K562 (cell line): ENCODE results near the gene RIMBP3C. TPM values are rescaled to one million over a fixed set of nuclear protein-coding genes. Genes with fewer than 3 reads are reported as not detected.

ENCODE experiments used
- CBFA2T3 ChIP-seq: fragments of 450-650 bp; IDR thresholded peaks from 2 replicates; pipeline ENCODE4 v1.6.1; 2017
- E2F3 ChIP-seq: fragments of 250-450 bp; sonication (Bioruptor Pico); IDR thresholded peaks from 2 replicates; pipeline ENCODE4 v1.4.0; 2020; ENCODE audit warnings: mild to moderate bottlenecking
- ETV1 ChIP-seq: fragments of 450-650 bp; conservative IDR thresholded peaks from 2 replicates; pipeline ENCODE4 v1.6.1; 2016; ENCODE audit warnings: missing genetic modification characterization, control low read depth, low read depth, missing compliant biosample characterization
- HNRNPL ChIP-seq: fragments of 200-400 bp; formaldehyde crosslinking; IDR thresholded peaks from 2 replicates; pipeline ENCODE4 v1.6.1; 2017; ENCODE audit warnings: low read depth, mild to moderate bottlenecking, low read length
- KDM4B ChIP-seq, 2 experiments: fragments of 450-650 bp in 1 of 2; sonication (generic) in 1 of 2; IDR thresholded peaks; 2 replicates each; pipeline ENCODE4 v1.6.1; 2016 to 2017; ENCODE audit warnings: borderline replicate concordance in 2 of 2, antibody characterized with exemption in 1 of 2, low read depth in 1 of 2, mild to moderate bottlenecking in 1 of 2
- KDM5B ChIP-seq: fragments of 200-600 bp; sonication (generic); IDR thresholded peaks from 2 replicates; pipeline ENCODE4 v1.6.1; 2012; ENCODE audit warnings: low read depth, mild to moderate bottlenecking, moderate library complexity, low read length, control low read depth, inconsistent platforms; ENCODE audit not compliant: insufficient replicate concordance
- LCOR ChIP-seq: sonication (generic); formaldehyde crosslinking; IDR thresholded peaks from 2 replicates; pipeline ENCODE4 v1.8.0; 2022; ENCODE audit warnings: mild to moderate bottlenecking, missing genetic modification reagents
- RBFOX2 ChIP-seq: fragments of 200-400 bp; formaldehyde crosslinking; IDR thresholded peaks from 2 replicates; pipeline ENCODE4 v1.6.1; 2017; ENCODE audit warnings: low read depth, mild to moderate bottlenecking, low read length, moderate library complexity
- RCOR1 ChIP-seq, 2 experiments: IDR thresholded peaks; 2 replicates each; pipeline ENCODE4 v1.6.1; 2012; ENCODE audit warnings: low read depth in 2 of 2, low read length in 2 of 2, borderline replicate concordance in 1 of 2, improper control_type of control experiment in 1 of 2
- SRSF1 ChIP-seq: fragments of 200-400 bp; formaldehyde crosslinking; IDR thresholded peaks from 2 replicates; pipeline ENCODE4 v1.6.1; 2017; ENCODE audit warnings: mild to moderate bottlenecking, low read depth, low read length, moderate library complexity
- SRSF9 ChIP-seq: fragments of 200-400 bp; formaldehyde crosslinking; IDR thresholded peaks from 2 replicates; pipeline ENCODE4 v1.6.1; 2017; ENCODE audit warnings: low read depth, low read length, borderline replicate concordance
- ZFP1 ChIP-seq: fragments of 450-650 bp; formaldehyde crosslinking; IDR thresholded peaks from 2 replicates; pipeline ENCODE4 v1.4.0; 2020; ENCODE audit warnings: mild to moderate bottlenecking, mixed read lengths
- ZNF232 ChIP-seq: sonication (generic); formaldehyde crosslinking; IDR thresholded peaks from 2 replicates; pipeline ENCODE4 v1.8.0; 2022; ENCODE audit warnings: mild to moderate bottlenecking, missing genetic modification reagents
- ZNF699 ChIP-seq: fragments of 250-450 bp; sonication (Bioruptor Pico); IDR thresholded peaks from 2 replicates; pipeline ENCODE4 v1.8.0; 2021; ENCODE audit warnings: mild to moderate bottlenecking, moderate library complexity; ENCODE audit not compliant: insufficient replicate concordance
- polyA plus RNA-seq, 8 experiments: library from polyadenylated mRNA; depleted of rRNA in 4 of 8; stranded (reverse) in 5 of 8; unstranded in 3 of 8; fragments of >200 nt; fragmentation: Nextera tagmentation in 2 of 8; fragmentation: Illumina TruSeq in 1 of 8; extraction: Ambion mirVana in 2 of 8; extraction: Trizol in 1 of 8; gene quantifications; 2 replicates each; pipeline versions ENCODE4 v1.2.1 to v1.2.3, GENCODE V29; 2011 to 2014; ENCODE audit warnings: inconsistent platforms in 1 of 8, missing spikeins in 1 of 8
- total RNA-seq, 7 experiments: library from RNA; depleted of rRNA in 6 of 7; stranded (reverse); fragments of >200 nt in 6 of 7; fragmentation: Illumina TruSeq in 2 of 7; extraction: Trizol in 2 of 7; gene quantifications; 2 replicates each; pipeline versions ENCODE4 v1.2.1 to v1.2.3, GENCODE V29; 2011 to 2021; ENCODE audit warnings: low replicate concordance in 1 of 7
- TF ChIP-seq, protein P1 (sequence below): fragments of 450-650 bp; IDR thresholded peaks from 2 replicates; pipeline ENCODE4 v1.6.1; 2016; ENCODE audit warnings: mild to moderate bottlenecking
- TF ChIP-seq, protein P2 (sequence below): fragments of 250-450 bp; sonication (Bioruptor Pico); IDR thresholded peaks from 2 replicates; pipeline ENCODE4 v1.4.0; 2020; ENCODE audit warnings: borderline replicate concordance
- TF ChIP-seq, protein P3 (sequence below), 3 experiments: IDR thresholded peaks in 2 of 3; conservative IDR thresholded peaks in 1 of 3; 2 replicates each; pipeline ENCODE4 v1.5.1; 2011 to 2012; ENCODE audit warnings: low read length in 3 of 3, mild to moderate bottlenecking in 3 of 3, control low read depth in 2 of 3, improper control_type of control experiment in 1 of 3, inconsistent platforms in 1 of 3, low read depth in 1 of 3, mixed read lengths in 1 of 3, moderate library complexity in 1 of 3; ENCODE audit not compliant: insufficient read depth in 2 of 3
- TF ChIP-seq, protein P4 (sequence below): fragments of 250-450 bp; sonication (Bioruptor Pico); IDR thresholded peaks from 2 replicates; pipeline ENCODE4 v1.9.0; 2021; ENCODE audit warnings: mild to moderate bottlenecking, inconsistent platforms

The RIMBP3C gene
- total and polyA plus RNA-seq, 9 of the 15 experiments (the other 6 are each of a cell fraction or from before 2014, with no cell fraction given) = 0.09 to 0.98 (median 0.17) TPM; not detected in 2

DNA sequence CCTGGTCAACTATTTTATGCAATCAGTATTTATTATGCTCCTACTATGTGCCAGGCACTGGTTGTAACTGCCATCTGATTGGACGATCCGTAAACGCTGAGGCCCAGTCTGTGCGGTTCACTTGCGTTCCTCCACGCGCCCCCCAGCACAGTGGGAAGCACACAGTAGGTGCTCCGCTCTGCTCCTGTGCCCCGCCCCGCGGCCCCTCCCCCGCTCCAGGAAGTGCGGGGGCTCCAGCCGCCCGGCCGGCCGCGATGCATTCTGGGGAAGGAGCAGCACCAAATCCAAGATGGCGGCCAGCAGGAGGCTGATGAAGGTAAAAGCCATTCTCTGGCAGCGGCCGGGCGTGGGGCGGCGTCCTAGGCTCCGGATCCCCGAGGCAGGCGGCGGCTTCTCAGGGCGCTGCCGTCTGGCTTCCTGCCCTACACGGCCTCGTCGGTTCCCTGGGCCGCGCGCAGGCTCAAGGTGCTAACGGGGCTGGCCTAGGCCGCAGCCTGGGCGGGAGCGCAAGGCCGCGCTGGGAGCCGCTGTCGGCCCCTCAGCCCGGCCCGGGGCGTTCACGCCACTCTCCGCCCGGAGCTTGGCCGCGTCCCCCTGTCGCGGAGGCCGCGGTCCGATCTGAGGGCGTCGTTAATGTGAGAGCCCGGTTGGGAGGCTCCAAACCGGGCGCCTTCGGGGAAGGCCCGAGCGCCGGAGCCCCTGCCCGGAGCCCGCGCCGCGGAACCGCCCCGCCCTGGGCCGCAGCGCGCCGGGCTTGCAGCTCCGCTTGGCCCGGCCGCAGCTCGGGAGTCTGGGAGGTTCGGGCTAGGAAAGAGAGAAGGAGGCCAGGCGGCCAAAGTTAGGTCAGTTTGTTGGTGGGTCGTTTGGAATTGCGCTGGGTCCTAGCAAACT, 16.4 kb upstream of the RIMBP3C start, which contains the start of gene UBE2L3 (continued):
- TF ChIP-seq CBFA2T3 (no peak), SRSF1 (0 out of 2 replicates have a peak, but pooled peaks have one; percentile 95), ZNF699 (no peak), RBFOX2 (no peak), KDM4B (IDR thresholded peaks at IDR 0.05; ENCODE audit: borderline replicate concordance in 2 of 2, low read depth in 1 of 2) (no peak), ZNF232 (peak; percentile 96), ZFP1 (peak; percentile 77), ETV1 (tag) (no peak), RCOR1 (IDR thresholded peaks at IDR 0.05; ENCODE audit: borderline replicate concordance in 1 of 2, low read depth in 2 of 2, low read length in 2 of 2) (peak; percentile 57 to 99), KDM5B (peak; percentile 98), HNRNPL (no peak), SRSF9 (no peak), LCOR (no peak), E2F3 (CRISPR knock-in tag) (peak; percentile 88)
- TF ChIP-seq, protein P1, sequence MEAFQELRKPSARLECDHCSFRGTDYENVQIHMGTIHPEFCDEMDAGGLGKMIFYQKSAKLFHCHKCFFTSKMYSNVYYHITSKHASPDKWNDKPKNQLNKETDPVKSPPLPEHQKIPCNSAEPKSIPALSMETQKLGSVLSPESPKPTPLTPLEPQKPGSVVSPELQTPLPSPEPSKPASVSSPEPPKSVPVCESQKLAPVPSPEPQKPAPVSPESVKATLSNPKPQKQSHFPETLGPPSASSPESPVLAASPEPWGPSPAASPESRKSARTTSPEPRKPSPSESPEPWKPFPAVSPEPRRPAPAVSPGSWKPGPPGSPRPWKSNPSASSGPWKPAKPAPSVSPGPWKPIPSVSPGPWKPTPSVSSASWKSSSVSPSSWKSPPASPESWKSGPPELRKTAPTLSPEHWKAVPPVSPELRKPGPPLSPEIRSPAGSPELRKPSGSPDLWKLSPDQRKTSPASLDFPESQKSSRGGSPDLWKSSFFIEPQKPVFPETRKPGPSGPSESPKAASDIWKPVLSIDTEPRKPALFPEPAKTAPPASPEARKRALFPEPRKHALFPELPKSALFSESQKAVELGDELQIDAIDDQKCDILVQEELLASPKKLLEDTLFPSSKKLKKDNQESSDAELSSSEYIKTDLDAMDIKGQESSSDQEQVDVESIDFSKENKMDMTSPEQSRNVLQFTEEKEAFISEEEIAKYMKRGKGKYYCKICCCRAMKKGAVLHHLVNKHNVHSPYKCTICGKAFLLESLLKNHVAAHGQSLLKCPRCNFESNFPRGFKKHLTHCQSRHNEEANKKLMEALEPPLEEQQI = no peak
- TF ChIP-seq, protein P2, sequence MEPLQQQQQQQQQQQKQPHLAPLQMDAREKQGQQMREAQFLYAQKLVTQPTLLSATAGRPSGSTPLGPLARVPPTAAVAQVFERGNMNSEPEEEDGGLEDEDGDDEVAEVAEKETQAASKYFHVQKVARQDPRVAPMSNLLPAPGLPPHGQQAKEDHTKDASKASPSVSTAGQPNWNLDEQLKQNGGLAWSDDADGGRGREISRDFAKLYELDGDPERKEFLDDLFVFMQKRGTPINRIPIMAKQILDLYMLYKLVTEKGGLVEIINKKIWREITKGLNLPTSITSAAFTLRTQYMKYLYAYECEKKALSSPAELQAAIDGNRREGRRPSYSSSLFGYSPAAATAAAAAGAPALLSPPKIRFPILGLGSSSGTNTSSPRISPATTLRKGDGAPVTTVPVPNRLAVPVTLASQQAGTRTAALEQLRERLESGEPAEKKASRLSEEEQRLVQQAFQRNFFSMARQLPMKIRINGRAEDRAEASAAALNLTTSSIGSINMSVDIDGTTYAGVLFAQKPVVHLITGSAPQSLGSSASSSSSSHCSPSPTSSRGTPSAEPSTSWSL (CRISPR knock-in tag) = peak; percentile 80; the same call in 1 of the 2 replicates
- TF ChIP-seq, protein P3, sequence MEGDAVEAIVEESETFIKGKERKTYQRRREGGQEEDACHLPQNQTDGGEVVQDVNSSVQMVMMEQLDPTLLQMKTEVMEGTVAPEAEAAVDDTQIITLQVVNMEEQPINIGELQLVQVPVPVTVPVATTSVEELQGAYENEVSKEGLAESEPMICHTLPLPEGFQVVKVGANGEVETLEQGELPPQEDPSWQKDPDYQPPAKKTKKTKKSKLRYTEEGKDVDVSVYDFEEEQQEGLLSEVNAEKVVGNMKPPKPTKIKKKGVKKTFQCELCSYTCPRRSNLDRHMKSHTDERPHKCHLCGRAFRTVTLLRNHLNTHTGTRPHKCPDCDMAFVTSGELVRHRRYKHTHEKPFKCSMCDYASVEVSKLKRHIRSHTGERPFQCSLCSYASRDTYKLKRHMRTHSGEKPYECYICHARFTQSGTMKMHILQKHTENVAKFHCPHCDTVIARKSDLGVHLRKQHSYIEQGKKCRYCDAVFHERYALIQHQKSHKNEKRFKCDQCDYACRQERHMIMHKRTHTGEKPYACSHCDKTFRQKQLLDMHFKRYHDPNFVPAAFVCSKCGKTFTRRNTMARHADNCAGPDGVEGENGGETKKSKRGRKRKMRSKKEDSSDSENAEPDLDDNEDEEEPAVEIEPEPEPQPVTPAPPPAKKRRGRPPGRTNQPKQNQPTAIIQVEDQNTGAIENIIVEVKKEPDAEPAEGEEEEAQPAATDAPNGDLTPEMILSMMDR (IDR thresholded peaks at IDR 0.05 in 2 of 3, conservative IDR thresholded peaks at IDR 0.05 in 1 of 3; ENCODE audit: insufficient read depth in 2 of 3, low read depth in 1 of 3, low read length in 3 of 3) = peak in 1 of 3 experiments; percentile 25; a peak in 2 of 6 replicates
- TF ChIP-seq, protein P4, sequence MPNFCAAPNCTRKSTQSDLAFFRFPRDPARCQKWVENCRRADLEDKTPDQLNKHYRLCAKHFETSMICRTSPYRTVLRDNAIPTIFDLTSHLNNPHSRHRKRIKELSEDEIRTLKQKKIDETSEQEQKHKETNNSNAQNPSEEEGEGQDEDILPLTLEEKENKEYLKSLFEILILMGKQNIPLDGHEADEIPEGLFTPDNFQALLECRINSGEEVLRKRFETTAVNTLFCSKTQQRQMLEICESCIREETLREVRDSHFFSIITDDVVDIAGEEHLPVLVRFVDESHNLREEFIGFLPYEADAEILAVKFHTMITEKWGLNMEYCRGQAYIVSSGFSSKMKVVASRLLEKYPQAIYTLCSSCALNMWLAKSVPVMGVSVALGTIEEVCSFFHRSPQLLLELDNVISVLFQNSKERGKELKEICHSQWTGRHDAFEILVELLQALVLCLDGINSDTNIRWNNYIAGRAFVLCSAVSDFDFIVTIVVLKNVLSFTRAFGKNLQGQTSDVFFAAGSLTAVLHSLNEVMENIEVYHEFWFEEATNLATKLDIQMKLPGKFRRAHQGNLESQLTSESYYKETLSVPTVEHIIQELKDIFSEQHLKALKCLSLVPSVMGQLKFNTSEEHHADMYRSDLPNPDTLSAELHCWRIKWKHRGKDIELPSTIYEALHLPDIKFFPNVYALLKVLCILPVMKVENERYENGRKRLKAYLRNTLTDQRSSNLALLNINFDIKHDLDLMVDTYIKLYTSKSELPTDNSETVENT (CRISPR knock-in tag) = no peak
